ENCODE results near the gene ATP9B.

- no peak for TF ChIP-seq CTCF (conservative IDR thresholded peaks at IDR 0.05)
- TF ChIP-seq EZH2 (IDR thresholded peaks at IDR 0.05; ENCODE audit: low read depth), result no peak
These were observed 258.1 kb downstream of the ATP9B start for GRCh38 chr18:79327199-79327721.

Measured in PC-9 (cell line).